Measurements from ENCODE around the gene MAPK4.

The MAPK4 gene

GRCh38 chr18:50726960-50727589, 167.2 kb downstream of the MAPK4 start:
- no peak for DNase-seq

GRCh38 chr18:50727721-50728471, 168.0 kb downstream of the MAPK4 start:
- no peak for DNase-seq

- DNase-seq = no peak
These were observed 169.5 kb downstream of the MAPK4 start for GRCh38 chr18:50729376-50729775.

GRCh38 chr18:50729986-50730385, 170.1 kb downstream of the MAPK4 start:
- DNase-seq = no peak

- no peak for DNase-seq
These were observed 174.5 kb downstream of the MAPK4 start for GRCh38 chr18:50734342-50734741.

GRCh38 chr18:50734886-50735285, 175.0 kb downstream of the MAPK4 start:
- DNase-seq = no peak

GRCh38 chr18:50737127-50737526, 177.2 kb downstream of the MAPK4 start:
- no peak for DNase-seq

GRCh38 chr18:50738098-50738757, 178.3 kb downstream of the MAPK4 start:
- DNase-seq = no peak

- DNase-seq = no peak
These were observed 183.1 kb downstream of the MAPK4 start for GRCh38 chr18:50742952-50743351.

GRCh38 chr18:50744253-50744652, 184.4 kb downstream of the MAPK4 start:
- no peak for DNase-seq

GRCh38 chr18:50745945-50746344, 186.1 kb downstream of the MAPK4 start:
- DNase-seq = no peak

GRCh38 chr18:50747849-50748242, 188.0 kb downstream of the MAPK4 start:
- no peak for DNase-seq

GRCh38 chr18:50748243-50749229, 188.6 kb downstream of the MAPK4 start:
- DNase-seq = no peak

- no peak for DNase-seq
These were observed 189.5 kb downstream of the MAPK4 start for GRCh38 chr18:50749421-50749820.

- no peak for DNase-seq
These were observed 190.1 kb downstream of the MAPK4 start for GRCh38 chr18:50749945-50750344.

- DNase-seq = no peak
These were observed 190.7 kb downstream of the MAPK4 start for GRCh38 chr18:50750546-50750945.

- DNase-seq = no peak
These were observed 191.6 kb downstream of the MAPK4 start for GRCh38 chr18:50751490-50751889.

- no peak for DNase-seq
These were observed 192.1 kb downstream of the MAPK4 start for GRCh38 chr18:50751947-50752346.

GRCh38 chr18:50753311-50753710, 193.4 kb downstream of the MAPK4 start:
- no peak for DNase-seq

GRCh38 chr18:50754297-50754696, 194.4 kb downstream of the MAPK4 start:
- DNase-seq = no peak

- no peak for DNase-seq
These were observed 197.5 kb downstream of the MAPK4 start for GRCh38 chr18:50757358-50757757.

GRCh38 chr18:50769463-50769862, 209.6 kb downstream of the MAPK4 start:
- DNase-seq = no peak

- no peak for DNase-seq
These were observed 215.3 kb downstream of the MAPK4 start for GRCh38 chr18:50775207-50775606.

Data from NCI-H2081 treated with DMSO at 0.1 percent for 48 hours (cell line).